ENCODE data around the gene NOTCH3. TPM values are rescaled to one million over a fixed set of nuclear protein-coding genes. Genes with fewer than 3 reads are reported as not detected.

Gene NOTCH3
- total RNA-seq, 4 donors from 2014 or later, result 205 to 253 (median 245) TPM

- Histone ChIP-seq H3K4me1 (peaks cover 12% of the 10 kb centered on the region), H3K9me3 (no peaks in the 10 kb centered on the region), H3K27ac (no peak overlapping the region), H3K36me3 (peaks cover 43% of the 10 kb centered on the region), H3K27me3 (peaks cover 6% of the 10 kb centered on the region), H3K4me3 (no peak overlapping the region)
- DNase-seq (ENCODE audit: low spot score in 2 of 2), result no peak
- WGBS, result 92% methylated on average over 18 of the region's 37 CpGs
- TF ChIP-seq POLR2AphosphoS5 (IDR thresholded peaks at IDR 0.05) (no peak), EP300 (IDR thresholded peaks at IDR 0.05) (no peak)
Observed at GRCh38 chr19:15173746-15174404, 26.9 kb downstream of the NOTCH3 start.

- 92% methylated on average over 7 of the region's 32 CpGs for WGBS
- Histone ChIP-seq H3K27me3 (no peaks in the 10 kb centered on the region), H3K36me3 (peaks cover 55% of the 10 kb centered on the region), H3K9me3 (no peaks in the 10 kb centered on the region), H3K4me3 (no peak overlapping the region), H3K27ac (no peak overlapping the region), H3K4me1 (no peaks in the 10 kb centered on the region)
- no peak for DNase-seq (ENCODE audit: low spot score in 2 of 2)
- TF ChIP-seq POLR2AphosphoS5 (IDR thresholded peaks at IDR 0.05) (no peak), CTCF (IDR thresholded peaks at IDR 0.05) (no peak), EP300 (IDR thresholded peaks at IDR 0.05) (no peak), POLR2A (IDR thresholded peaks at IDR 0.05) (no peak)
Observed at GRCh38 chr19:15170345-15170744, 30.4 kb downstream of the NOTCH3 start.

GRCh38 chr19:15169541-15170285, 31.1 kb downstream of the NOTCH3 start:
- DNase-seq (ENCODE audit: low spot score in 2 of 2), result no peak
- H3K27ac ChIP-seq, result no peak overlapping the region
- H3K9me3 ChIP-seq, result no peaks in the 10 kb centered on the region
- WGBS, result 90% methylated on average over 7 of the region's 10 CpGs
- TF ChIP-seq CTCF (IDR thresholded peaks at IDR 0.05) (no peak), POLR2A (IDR thresholded peaks at IDR 0.05) (no peak), POLR2AphosphoS5 (IDR thresholded peaks at IDR 0.05) (no peak), EP300 (IDR thresholded peaks at IDR 0.05) (no peak)
- no peaks in the 10 kb centered on the region for H3K4me1 ChIP-seq
- no peak overlapping the region for H3K4me3 ChIP-seq
- H3K27me3 ChIP-seq, result no peaks in the 10 kb centered on the region
- H3K36me3 ChIP-seq, result peaks cover 58% of the 10 kb centered on the region

GRCh38 chr19:15166700-15167099, 34.1 kb downstream of the NOTCH3 start:
- Histone ChIP-seq H3K36me3 (peaks cover 66% of the 10 kb centered on the region), H3K4me3 (no peak overlapping the region)
- 73% methylated on average over 4 of the region's 4 CpGs for WGBS

More at GRCh38 chr19:15166700-15167099, 34.1 kb downstream of the NOTCH3 start:
- TF ChIP-seq EP300 (IDR thresholded peaks at IDR 0.05) (no peak), CTCF (IDR thresholded peaks at IDR 0.05) (no peak), POLR2A (IDR thresholded peaks at IDR 0.05) (no peak), POLR2AphosphoS5 (IDR thresholded peaks at IDR 0.05) (no peak)
- no peaks in the 10 kb centered on the region for H3K27me3 ChIP-seq
- no peak overlapping the region for H3K27ac ChIP-seq
- no peaks in the 10 kb centered on the region for H3K9me3 ChIP-seq
- no peak for DNase-seq (ENCODE audit: low spot score in 2 of 2)
- no peaks in the 10 kb centered on the region for H3K4me1 ChIP-seq
